SU-DHL-6 (cell line): ENCODE measurements around the gene GCN1.

Source experiments
- H2AFZ ChIP-seq: fragments of 200-600 bp; sonication (generic); 2 replicates; pipeline ENCODE4 v1.6.1; 2014; ENCODE audit warnings: low read depth, mild to moderate bottlenecking, moderate library complexity, mixed read lengths, antibody characterized with exemption, low read length; ENCODE audit not compliant: severe bottlenecking
- H3F3A ChIP-seq: fragments of 200-600 bp; shearing (Covaris generic); 2 replicates; pipeline ENCODE4 v1.6.0; 2016; ENCODE audit warnings: antibody characterized with exemption, mild to moderate bottlenecking; ENCODE audit not compliant: insufficient read depth
- H3K27ac ChIP-seq: fragments of 200-600 bp; sonication (generic); 2 replicates; pipeline ENCODE4 v1.5.1; 2016; ENCODE audit warnings: low read depth, mild to moderate bottlenecking, low read length, moderate library complexity, mixed read lengths
- H3K27me3 ChIP-seq: fragments of 200-600 bp; sonication (generic), shearing (Covaris generic); 2 replicates; pipeline ENCODE4 v1.6.0; 2014; ENCODE audit warnings: mild to moderate bottlenecking, low read length
- H3K36me3 ChIP-seq: fragments of 200-600 bp; sonication (generic); 2 replicates; pipeline ENCODE4 v1.6.1; 2014; ENCODE audit warnings: mild to moderate bottlenecking, low read length, mixed read lengths
- H3K4me2 ChIP-seq: fragments of 300-600, 200-600 bp; shearing (Covaris generic), sonication (generic); 2 replicates; pipeline ENCODE4 v1.6.0; 2014; ENCODE audit warnings: low read length, low read depth, mild to moderate bottlenecking; ENCODE audit not compliant: poor library complexity, severe bottlenecking
- H3K4me3 ChIP-seq: fragments of 200-600 bp; sonication (generic); 2 replicates; pipeline ENCODE4 v1.5.1; 2014; ENCODE audit warnings: antibody characterized with exemption, low read length, mild to moderate bottlenecking, mixed read lengths; ENCODE audit not compliant: insufficient read depth, poor library complexity, severe bottlenecking
- H3K79me2 ChIP-seq: fragments of 200-600 bp; sonication (generic); 2 replicates; pipeline ENCODE4 v1.6.1; 2014; ENCODE audit warnings: mild to moderate bottlenecking, low read length, moderate library complexity; ENCODE audit not compliant: insufficient read depth
- H3K9ac ChIP-seq: fragments of 200-600 bp; sonication (generic); 2 replicates; pipeline ENCODE4 v1.7.0; 2014; ENCODE audit warnings: mild to moderate bottlenecking, low read length
- H3K9me2 ChIP-seq: fragments of 200-600 bp; sonication (generic); replicated peaks from 2 replicates; pipeline ENCODE4 v1.6.1; 2014; ENCODE audit warnings: low read length; ENCODE audit not compliant: insufficient read depth
- H3K9me3 ChIP-seq: fragments of 200-600 bp; sonication (generic); 2 replicates; pipeline ENCODE4 v1.6.1; 2014; ENCODE audit warnings: low read length, mixed read lengths; ENCODE audit not compliant: insufficient read depth
- H4K20me1 ChIP-seq: fragments of 200-600 bp; sonication (generic); 2 replicates; pipeline ENCODE4 v1.6.1; 2014; ENCODE audit warnings: low read depth, mild to moderate bottlenecking, antibody characterized with exemption, low read length, moderate library complexity, mixed read lengths
- EZH2phosphoT487 ChIP-seq: fragments of 200-600 bp; sonication (generic), shearing (Covaris generic); conservative IDR thresholded peaks from 2 replicates; pipeline ENCODE4 v1.6.1; 2018; ENCODE audit warnings: mild to moderate bottlenecking, antibody characterized with exemption, low read length, moderate library complexity, mixed read lengths
- TF ChIP-seq, protein P1 (sequence below): fragments of 200-600 bp; sonication (generic); IDR thresholded peaks from one replicate; pipeline ENCODE4 v1.5.1; 2017; ENCODE audit warnings: antibody characterized with exemption, mild to moderate bottlenecking, low read length, moderate library complexity; ENCODE audit not compliant: insufficient read depth, poor library complexity, severe bottlenecking

Gene GCN1

DNA sequence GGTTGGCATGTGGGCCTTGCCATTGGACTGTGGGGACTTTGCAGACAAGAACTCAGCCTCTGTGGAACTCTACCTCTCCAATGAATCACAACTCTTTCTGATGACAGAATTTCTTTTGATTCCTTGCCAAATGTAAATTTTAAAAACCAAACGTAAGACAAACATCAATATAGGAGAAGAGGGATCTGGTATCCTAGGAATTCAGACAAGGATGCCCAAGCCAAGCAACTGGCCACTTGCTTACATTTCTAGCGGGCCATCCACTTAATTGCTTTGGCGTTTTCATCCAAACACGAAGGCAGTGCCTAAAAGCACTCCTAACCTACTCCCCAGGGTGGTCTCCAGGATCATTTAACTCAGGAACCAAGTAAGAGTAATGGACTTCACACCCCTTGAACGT is 54.6 kb downstream of the GCN1 start:
- Histone ChIP-seq H3F3A (no peaks in the 10 kb centered on the region), H3K4me3 (no peak overlapping the region), H3K27ac (no peak overlapping the region), H3K36me3 (peaks cover 7% of the 10 kb centered on the region; the same call in 1 of the 2 replicates), H3K79me2 (no peaks in the 10 kb centered on the region), H3K9me2 (no peaks in the 10 kb centered on the region), H3K27me3 (no peaks in the 10 kb centered on the region), H2AFZ (no peak overlapping the region), H3K4me2 (no peak overlapping the region), H3K9me3 (no peaks in the 10 kb centered on the region), H4K20me1 (no peaks in the 10 kb centered on the region), H3K9ac (no peak overlapping the region)
- TF ChIP-seq, protein P1, sequence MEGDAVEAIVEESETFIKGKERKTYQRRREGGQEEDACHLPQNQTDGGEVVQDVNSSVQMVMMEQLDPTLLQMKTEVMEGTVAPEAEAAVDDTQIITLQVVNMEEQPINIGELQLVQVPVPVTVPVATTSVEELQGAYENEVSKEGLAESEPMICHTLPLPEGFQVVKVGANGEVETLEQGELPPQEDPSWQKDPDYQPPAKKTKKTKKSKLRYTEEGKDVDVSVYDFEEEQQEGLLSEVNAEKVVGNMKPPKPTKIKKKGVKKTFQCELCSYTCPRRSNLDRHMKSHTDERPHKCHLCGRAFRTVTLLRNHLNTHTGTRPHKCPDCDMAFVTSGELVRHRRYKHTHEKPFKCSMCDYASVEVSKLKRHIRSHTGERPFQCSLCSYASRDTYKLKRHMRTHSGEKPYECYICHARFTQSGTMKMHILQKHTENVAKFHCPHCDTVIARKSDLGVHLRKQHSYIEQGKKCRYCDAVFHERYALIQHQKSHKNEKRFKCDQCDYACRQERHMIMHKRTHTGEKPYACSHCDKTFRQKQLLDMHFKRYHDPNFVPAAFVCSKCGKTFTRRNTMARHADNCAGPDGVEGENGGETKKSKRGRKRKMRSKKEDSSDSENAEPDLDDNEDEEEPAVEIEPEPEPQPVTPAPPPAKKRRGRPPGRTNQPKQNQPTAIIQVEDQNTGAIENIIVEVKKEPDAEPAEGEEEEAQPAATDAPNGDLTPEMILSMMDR = no peak
- TF ChIP-seq EZH2phosphoT487 = no peak

DNA sequence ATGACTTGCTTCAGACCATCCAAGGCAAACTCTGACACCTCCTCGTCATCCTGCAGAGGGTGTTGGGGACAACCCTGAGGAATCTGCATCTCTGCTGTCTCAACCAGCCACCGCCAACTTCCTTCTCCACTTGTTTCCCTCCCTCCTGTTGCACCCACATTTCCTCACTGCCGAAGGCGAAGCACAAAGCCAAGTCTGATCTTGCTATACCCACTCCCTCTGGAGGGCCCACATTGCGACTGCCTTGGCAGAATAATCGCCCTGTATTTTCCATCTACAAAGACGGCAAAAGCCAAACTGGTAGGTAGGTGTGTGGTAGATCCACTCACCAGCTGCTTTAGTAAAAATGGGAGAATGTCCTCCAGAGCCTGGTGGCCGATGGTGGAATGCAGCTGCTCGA is 56.1 kb downstream of the GCN1 start:
- Histone ChIP-seq H4K20me1 (no peaks in the 10 kb centered on the region), H3K4me2 (no peak overlapping the region), H3K9me3 (no peaks in the 10 kb centered on the region), H3K9ac (no peak overlapping the region), H3K4me3 (no peak overlapping the region), H3F3A (peaks cover 7% of the 10 kb centered on the region), H2AFZ (no peak overlapping the region), H3K27me3 (no peaks in the 10 kb centered on the region), H3K79me2 (no peaks in the 10 kb centered on the region), H3K27ac (no peak overlapping the region), H3K9me2 (no peaks in the 10 kb centered on the region), H3K36me3 (peaks cover 7% of the 10 kb centered on the region; the same call in 1 of the 2 replicates)
- TF ChIP-seq, protein P1 = no peak
- no peak for TF ChIP-seq EZH2phosphoT487

DNA sequence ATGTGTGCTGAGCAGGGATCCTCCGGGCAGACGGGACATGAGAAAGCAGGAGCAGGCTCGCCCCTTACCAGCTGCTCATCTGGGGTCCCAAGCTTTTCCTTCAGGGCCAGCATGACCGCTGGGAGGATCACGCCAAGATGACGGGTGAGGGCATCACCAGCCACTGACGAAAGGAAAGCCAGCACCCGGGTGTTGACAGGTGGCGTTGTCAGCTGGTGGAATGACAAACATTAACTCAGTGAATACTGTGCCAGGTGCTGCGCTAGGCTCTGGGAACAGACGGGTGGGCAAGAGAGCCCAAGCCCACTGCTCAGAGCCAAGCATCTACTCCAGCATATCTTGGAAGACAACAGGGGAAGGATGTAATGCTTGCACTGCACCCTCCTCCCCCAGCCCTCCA is 56.7 kb downstream of the GCN1 start:
- TF ChIP-seq, protein P1 = no peak
- TF ChIP-seq EZH2phosphoT487 = no peak
- no peak overlapping the region for H3K9ac ChIP-seq

More for the DNA sequence above, 56.7 kb downstream of the GCN1 start:
- Histone ChIP-seq H3K27me3 (no peaks in the 10 kb centered on the region), H3K9me2 (no peaks in the 10 kb centered on the region), H3K79me2 (no peaks in the 10 kb centered on the region), H2AFZ (no peak overlapping the region), H3K4me2 (no peak overlapping the region), H3K36me3 (peaks cover 7% of the 10 kb centered on the region; the same call in 1 of the 2 replicates), H3K9me3 (no peaks in the 10 kb centered on the region), H4K20me1 (no peaks in the 10 kb centered on the region), H3F3A (peaks cover 13% of the 10 kb centered on the region), H3K27ac (no peak overlapping the region), H3K4me3 (no peak overlapping the region)
